ENCODE data around the gene DAPL1.
A peak's percentile ranks its signal among the peaks of the same experiment; 100 is the strongest.

Gene DAPL1, protein sequence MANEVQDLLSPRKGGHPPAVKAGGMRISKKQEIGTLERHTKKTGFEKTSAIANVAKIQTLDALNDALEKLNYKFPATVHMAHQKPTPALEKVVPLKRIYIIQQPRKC

GRCh38 chr2:158795195-158795924, at the start of gene DAPL1:
DAPL1 (plus strand) TSS chr2:158795317; CDS start chr2:158795373, 56 bp downstream.
- DNase-seq (ENCODE audit: low spot score) (peak; percentile 43), FAIRE-seq (no peak)

DNA sequence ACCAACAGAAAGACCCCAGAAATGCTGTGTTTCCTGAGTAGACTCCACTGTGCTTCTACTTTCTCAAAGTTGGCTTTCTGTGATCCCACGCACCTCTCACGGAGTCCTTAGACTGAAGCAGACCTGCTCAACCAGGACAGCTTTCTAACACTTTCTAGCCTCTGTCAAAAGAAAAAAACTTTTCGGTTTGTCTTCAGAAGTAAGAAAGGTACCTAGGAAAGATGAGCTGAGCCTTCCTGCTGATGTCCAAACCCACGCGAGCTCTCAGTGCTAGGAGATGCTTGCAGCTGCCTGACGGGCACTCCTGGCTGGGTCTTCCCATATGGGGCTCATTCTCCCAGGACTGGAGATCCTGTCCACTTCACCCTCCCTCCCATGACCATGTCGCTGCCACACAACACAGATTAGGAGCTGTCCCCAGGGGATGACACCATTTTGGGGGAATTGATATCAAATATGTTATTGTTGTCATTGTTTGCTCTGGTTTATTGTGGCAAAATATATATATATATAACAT, 49.2 kb upstream of the DAPL1 start:
- DNase-seq (ENCODE audit: low spot score) = no peak

DNA sequence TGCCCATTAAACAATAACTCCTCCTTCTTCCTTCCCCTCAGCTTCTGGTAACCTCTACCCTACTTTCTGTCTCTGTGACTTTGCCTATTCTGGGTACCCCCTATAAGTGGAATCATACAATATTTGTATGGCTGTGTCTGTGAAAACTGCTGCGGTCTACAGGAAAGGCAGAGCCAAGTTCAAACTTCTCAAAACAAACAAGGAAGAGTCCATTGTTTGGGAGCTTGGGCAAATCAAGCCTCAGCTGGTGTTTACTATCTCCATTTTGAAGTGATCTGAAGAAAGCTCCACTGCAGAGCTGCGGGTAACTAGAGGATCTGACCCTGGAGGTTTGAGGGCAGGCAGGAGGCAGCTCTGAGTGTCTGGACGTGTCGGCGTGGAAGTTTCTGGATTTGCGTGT, 48.6 kb upstream of the DAPL1 start:
- no peak for FAIRE-seq
- DNase-seq (ENCODE audit: low spot score) = no peak

More for the DNA sequence above, 49.2 kb upstream of the DAPL1 start:
- FAIRE-seq = no peak

DNA sequence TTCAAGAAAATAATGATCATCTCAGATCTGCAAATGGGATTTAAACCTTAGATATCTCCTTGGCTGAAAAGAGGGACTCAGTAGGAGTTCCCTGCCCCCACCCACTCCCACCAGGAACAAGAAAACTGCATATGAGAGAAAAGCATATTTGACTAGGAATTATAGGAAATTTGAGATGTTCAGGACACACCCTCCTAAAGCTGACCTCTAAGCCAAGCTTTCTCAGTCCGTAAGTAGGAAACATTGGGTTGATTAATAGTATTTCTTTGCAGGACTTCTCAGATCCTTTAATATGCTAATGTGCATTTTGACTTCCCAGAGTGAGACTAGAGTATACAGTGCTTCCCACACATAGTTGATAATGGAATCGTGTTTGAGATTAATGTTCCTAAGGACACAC, 47.8 kb upstream of the DAPL1 start:
- no peak for FAIRE-seq
- no peak for DNase-seq (ENCODE audit: low spot score)

- DNase-seq (ENCODE audit: low spot score) = no peak
- no peak for FAIRE-seq
These were observed 46.1 kb upstream of the DAPL1 start for GRCh38 chr2:158748926-158749590.

GRCh38 chr2:158750458-158751125, 44.5 kb upstream of the DAPL1 start:
- DNase-seq (ENCODE audit: low spot score) = no peak

DNA sequence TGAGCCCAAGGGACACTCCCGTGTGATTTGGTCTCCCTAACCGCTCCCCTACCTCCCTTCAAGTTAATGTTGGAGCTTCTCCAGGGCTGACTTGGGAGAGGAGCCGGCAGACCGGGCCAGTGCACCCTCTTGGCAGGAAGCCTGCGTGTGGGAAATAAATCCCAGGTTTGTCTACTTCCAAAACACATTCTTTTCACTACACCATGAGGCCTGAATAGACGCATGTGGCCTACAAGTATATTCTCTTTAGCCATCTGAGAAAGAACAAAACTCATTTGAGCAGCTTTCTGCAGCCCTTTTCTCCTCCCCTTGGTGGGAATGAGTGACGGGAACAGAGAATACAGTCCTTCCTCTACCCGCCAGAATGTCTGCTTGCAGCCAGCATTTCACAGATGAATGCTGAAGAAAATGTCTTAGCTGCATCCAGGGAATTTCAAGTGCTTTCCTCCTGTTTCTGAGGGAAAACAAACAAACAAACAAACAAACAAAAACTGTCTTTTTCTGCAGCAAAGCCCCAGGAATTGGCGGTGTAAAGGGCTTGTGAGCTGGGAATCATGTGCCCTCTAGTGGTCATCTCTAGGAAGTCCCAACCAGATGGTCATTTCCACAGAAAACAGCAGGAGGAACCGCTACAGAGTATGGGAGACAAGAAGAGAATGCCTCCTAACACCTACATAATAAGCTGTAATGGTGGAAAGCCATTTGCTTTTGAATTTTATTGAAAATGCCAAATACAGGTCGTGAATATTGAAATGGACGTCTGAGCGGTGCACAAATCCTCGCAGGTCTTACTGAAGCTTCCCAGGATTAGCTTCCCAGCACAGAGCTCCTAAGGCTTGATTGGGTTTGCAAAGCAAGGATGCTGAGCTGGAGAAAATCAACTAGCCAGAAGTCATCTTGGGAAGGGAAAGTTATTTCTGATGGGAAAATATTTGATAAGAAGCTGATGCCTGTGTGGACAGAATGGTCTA, 41.2 kb upstream of the DAPL1 start:
- DNase-seq (ENCODE audit: low spot score) (peak; percentile 79), FAIRE-seq (no peak)

More at GRCh38 chr2:158750458-158751125, 44.5 kb upstream of the DAPL1 start:
- FAIRE-seq = no peak

- DNase-seq (ENCODE audit: low spot score) (no peak), FAIRE-seq (no peak)
These were observed 39.6 kb upstream of the DAPL1 start for GRCh38 chr2:158755310-158756087.

DNA sequence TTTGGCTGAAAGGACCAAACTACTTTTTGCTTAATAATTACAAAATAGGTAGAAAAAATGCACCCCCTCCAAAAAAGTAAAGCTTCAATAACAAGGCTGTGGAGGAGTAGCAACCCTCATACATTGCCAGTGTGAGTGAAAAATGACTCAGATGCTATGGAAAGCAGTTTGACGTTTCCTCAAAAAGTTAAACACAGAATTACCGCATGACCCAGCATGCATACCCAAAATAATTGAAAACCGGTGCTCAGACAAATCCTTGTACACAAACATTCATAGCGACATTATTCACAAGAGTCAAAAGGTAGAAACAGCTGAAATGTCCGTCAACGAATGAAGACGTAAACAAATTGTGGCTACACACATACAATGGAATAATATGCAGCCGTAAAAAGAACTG, 38.8 kb upstream of the DAPL1 start:
- no peak for DNase-seq (ENCODE audit: low spot score)
- no peak for FAIRE-seq

GRCh38 chr2:158756976-158757375, 38.1 kb upstream of the DAPL1 start:
- DNase-seq (ENCODE audit: low spot score) (peak; percentile 52), FAIRE-seq (no peak)

- FAIRE-seq = no peak
- DNase-seq (ENCODE audit: low spot score) = no peak
These were observed 34.2 kb upstream of the DAPL1 start for GRCh38 chr2:158760887-158761286.

DNA sequence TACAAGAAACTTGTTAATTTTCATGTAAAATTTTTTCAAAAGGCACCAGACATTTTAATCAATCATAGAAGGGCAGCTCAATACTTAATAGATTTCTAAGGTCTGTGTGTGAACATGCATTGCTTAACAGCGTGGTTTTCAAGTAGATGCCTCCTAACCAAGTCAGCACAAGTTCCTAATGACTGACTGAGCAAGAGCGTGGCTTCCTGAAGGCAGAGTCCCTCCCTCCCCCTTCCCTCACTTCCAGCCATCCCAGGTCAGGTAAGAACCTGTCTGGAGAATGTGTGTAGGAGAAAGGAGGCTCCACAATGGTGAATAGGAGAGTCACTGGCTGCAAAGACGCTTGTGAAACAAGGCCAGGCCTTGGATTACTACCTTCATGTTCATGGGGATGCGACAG, 33.5 kb upstream of the DAPL1 start:
- FAIRE-seq = no peak
- no peak for DNase-seq (ENCODE audit: low spot score)

GRCh38 chr2:158762336-158762735, 32.8 kb upstream of the DAPL1 start:
- DNase-seq (ENCODE audit: low spot score) = no peak
- FAIRE-seq = no peak

DNA sequence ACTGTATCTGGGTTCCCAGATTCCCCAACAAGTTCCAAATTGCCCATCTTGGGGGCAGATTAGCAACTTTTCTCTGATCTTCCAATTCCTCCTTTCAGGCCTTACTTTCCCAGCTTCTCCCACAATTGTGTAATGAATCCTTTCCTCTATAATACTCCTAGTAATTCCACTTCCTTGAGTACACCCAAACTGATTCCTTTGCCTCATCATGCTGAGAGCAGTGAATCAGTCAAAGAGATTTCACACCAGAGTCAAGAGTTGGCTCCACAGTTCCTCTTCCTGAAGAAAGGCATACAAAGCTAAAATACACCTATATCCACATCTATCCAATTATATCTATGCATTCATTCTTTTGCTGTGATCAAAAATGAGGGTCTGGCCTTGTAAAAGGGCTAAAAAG, 28.6 kb upstream of the DAPL1 start:
- FAIRE-seq (no peak), DNase-seq (ENCODE audit: low spot score) (no peak)

DNA sequence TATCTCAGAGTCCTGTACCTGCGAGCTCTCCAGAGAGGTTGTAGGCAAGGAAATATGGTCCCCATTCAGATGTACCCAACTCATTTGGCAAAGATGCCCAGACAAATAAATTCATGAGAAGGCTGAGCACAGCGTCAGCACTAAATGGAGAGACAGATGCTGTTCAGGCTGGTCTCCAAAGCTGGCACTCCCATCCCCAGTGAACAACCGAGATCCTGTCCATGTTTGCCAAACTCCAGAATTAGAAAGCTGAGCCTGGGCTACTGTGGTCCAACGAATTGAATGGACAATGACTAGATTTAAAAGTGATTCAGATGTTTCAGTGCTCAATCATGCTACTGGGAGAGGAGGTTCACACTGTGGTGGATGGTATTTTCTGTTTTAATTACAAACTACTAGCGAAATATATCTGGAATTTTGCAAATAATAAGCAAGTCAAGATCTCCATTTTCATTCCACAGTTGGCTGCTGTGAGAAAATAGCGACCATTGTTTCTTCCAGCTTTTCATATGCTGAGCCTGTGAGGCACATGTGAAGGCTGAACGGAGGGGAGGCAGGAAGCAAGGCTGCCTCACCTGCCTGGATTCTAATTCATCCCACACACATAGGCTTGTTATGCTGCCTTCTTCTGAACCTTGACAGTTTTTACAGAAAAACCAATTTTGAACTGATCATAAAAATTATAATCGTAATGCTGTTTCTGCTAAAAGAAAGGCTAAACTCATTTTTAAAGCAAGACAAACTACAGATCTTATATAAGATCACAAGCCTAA, 22.6 kb upstream of the DAPL1 start:
- FAIRE-seq (no peak), DNase-seq (ENCODE audit: low spot score) (no peak)

DNA sequence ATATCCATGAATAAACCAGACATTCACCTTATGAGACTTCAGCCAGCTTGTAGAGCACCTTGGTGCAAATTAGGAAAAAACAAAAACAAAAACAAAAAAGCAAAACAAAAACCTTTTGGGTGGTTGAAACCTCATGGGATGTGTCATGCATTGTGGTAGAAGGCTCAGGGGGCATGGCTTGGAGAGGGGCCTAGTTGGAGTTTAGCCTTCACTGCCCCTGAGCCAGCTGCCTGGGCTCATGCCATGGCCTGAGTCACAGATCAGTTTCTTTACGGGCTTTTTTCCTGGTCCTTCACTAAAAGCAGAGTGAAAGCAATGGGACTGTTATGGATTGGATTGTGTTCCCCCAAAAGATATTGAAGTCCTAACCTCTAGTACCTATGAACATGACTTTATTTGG, 22.0 kb upstream of the DAPL1 start:
- no peak for FAIRE-seq
- DNase-seq (ENCODE audit: low spot score) = no peak

DNA sequence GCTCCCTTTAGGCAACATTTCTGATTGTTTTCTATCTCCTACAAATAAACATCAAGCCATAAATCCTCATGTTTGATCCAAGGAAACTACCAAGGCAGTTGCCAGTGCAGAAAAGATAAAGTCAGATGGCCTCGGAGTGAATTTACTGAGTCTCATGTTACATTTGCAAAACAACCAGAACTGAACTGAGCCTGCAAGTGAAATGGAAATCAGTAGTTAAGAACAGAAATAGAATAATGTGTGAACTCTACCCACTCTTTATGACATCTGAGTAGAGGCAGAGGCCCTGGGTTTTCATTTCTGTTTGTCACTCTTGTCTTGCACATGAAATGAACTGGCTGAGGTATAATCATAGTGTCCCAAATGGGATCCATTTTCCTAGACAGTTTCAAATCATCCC, 20.4 kb upstream of the DAPL1 start:
- FAIRE-seq = no peak
- no peak for DNase-seq (ENCODE audit: low spot score)

GRCh38 chr2:158775273-158776027, 19.7 kb upstream of the DAPL1 start:
- DNase-seq (ENCODE audit: low spot score) (no peak), FAIRE-seq (no peak)

GRCh38 chr2:158776231-158776630, 18.9 kb upstream of the DAPL1 start:
- FAIRE-seq (no peak), DNase-seq (ENCODE audit: low spot score) (no peak)

Measured in urothelium cell line (cell line).